Urinary bladder (tissue), 4 donors: ENCODE data around the gene IQGAP3. TPM values are rescaled to one million over a fixed set of nuclear protein-coding genes. Genes with fewer than 3 reads are reported as not detected.

Experiments
- DNase-seq: peaks from one replicate; pipeline ENCODE4 v3.0.0-alpha.2; 2015; ENCODE audit errors: extremely low spot score
- H3K27ac ChIP-seq: one replicate; pipeline ENCODE4 v1.5.1; 2013; ENCODE audit warnings: low read depth, mild to moderate bottlenecking, moderate library complexity
- H3K36me3 ChIP-seq: one replicate; pipeline ENCODE4 v1.6.1; 2013; ENCODE audit warnings: mild to moderate bottlenecking, moderate library complexity; ENCODE audit not compliant: insufficient read depth
- H3K4me1 ChIP-seq: one replicate; pipeline ENCODE4 v1.6.1; 2013; ENCODE audit warnings: mild to moderate bottlenecking, moderate library complexity; ENCODE audit not compliant: insufficient read depth
- H3K4me3 ChIP-seq: one replicate; pipeline ENCODE4 v1.5.1; 2013; ENCODE audit warnings: low read depth, low read length
- WGBS: extraction: QIAGEN DNeasy Blood & Tissue Kit; methylation state at CpG from one replicate; pipeline ENCODE4 v1.1.7; 2013; 5-methylcytosine and 5-hydroxymethylcytosine counted together
- polyA plus RNA-seq: library from polyadenylated mRNA; stranded (reverse); fragments of 200-250 nt; gene quantifications from one replicate; pipeline ENCODE4 v1.2.3, GENCODE V29; 2013
- small RNA-seq: library from RNA; depleted of rRNA; stranded (forward); fragments of <200 nt; gene quantifications from one replicate; pipeline ENCODE3, GENCODE V24; 2014
- total RNA-seq: library from RNA; depleted of rRNA; stranded (reverse); fragments of >200 nt; gene quantifications from one replicate; pipeline ENCODE4 v1.2.3, GENCODE V29; 2014
- donor health status: healthy with polysubstance abuse.
- donor health status: healthy.

Gene IQGAP3
- total and polyA plus RNA-seq, 2 donors = 0.32 to 11.8 TPM

DNA sequence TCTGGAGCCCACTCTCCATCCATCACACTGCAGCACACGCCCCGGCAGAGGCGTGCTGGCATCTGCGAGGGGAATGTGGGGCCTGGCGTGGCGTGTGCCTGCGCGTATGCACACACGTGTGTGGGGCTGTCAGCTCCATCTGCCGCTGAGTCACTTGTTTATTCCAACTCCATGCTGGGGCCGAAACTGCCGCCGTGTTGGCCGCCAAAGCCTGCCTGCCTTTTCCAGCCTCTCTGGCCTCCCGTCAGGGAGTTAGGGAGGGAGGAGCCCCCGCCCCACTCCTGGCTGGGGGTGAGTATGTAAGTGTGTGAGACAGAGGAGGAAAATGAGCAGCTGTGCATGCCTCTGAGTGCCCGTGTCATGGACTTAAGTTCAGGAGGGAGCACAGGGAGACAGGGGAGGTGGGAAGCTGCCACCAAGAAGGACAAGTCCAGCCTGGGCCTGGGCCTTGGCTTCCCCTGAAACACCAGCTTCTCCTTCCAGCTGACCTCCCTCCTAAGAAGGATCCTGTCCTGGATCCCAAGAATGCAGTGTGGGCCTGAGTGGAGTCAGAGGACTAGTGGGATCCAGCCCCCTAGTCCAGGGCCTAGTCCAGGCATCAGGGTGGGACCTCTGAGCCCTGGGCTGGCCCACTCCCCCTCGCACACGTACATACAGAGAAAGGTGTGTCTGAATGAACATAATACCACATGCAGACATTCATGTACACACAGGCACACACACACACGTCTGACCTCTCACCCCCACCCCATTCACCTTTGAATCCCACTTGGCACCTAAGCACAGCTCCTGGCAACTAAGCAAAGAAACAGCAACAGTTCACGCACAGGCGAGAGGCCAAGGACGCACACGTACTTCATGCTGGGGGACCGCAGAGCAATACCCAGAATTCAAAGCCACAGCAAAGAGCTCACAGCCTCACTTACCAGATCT is 96.5 kb downstream of the IQGAP3 start:
- no peaks in the 10 kb centered on the region for H3K36me3 ChIP-seq
- H3K4me3 ChIP-seq = no peak overlapping the region
- no peak for DNase-seq
- H3K4me1 ChIP-seq = no peaks in the 10 kb centered on the region
- WGBS = 40% methylated on average over 25 of the region's 25 CpGs
- peak overlapping the region; percentile 77 for H3K27ac ChIP-seq

Small RNAs within 50 kb of the gene (small RNA-seq; reads per million reads assigned to genes)
- not detected for gene RF00019

Other genes with a start within 250 kb of the IQGAP3 start
- gene CCT3, start 234.3 kb downstream of the IQGAP3 start, total RNA-seq = 169 TPM
- 178 TPM for gene CCT3, start 234.3 kb downstream of the IQGAP3 start, polyA plus RNA-seq
- not detected for gene TSACC, start 234.0 kb downstream of the IQGAP3 start, total RNA-seq
- 0.28 TPM for gene TSACC, start 234.0 kb downstream of the IQGAP3 start, polyA plus RNA-seq
- gene RHBG, start 203.4 kb downstream of the IQGAP3 start, total RNA-seq = not detected
- 0.86 TPM for gene RHBG, start 203.4 kb downstream of the IQGAP3 start, polyA plus RNA-seq
- gene MEF2D, start 71.8 kb downstream of the IQGAP3 start, total RNA-seq = 10.0 TPM
- gene MEF2D, start 71.8 kb downstream of the IQGAP3 start, polyA plus RNA-seq = 55.5 TPM
- not detected for gene TTC24, start 7.2 kb upstream of the IQGAP3 start, total RNA-seq
- 0.09 TPM for gene TTC24, start 7.2 kb upstream of the IQGAP3 start, polyA plus RNA-seq
- 27.3 TPM for gene NAXE, start 19.2 kb upstream of the IQGAP3 start, total RNA-seq
- gene NAXE, start 19.2 kb upstream of the IQGAP3 start, polyA plus RNA-seq = 84.1 TPM
- gene GPATCH4, start 28.9 kb upstream of the IQGAP3 start, total RNA-seq = 6.1 TPM
- 24.5 TPM for gene GPATCH4, start 28.9 kb upstream of the IQGAP3 start, polyA plus RNA-seq
- gene HAPLN2, start 46.9 kb upstream of the IQGAP3 start, total RNA-seq = not detected
- 4.0 TPM for gene HAPLN2, start 46.9 kb upstream of the IQGAP3 start, polyA plus RNA-seq
- gene BCAN, start 69.6 kb upstream of the IQGAP3 start, total RNA-seq = 0.48 TPM
- gene BCAN, start 69.6 kb upstream of the IQGAP3 start, polyA plus RNA-seq = 0.19 TPM
- 35.7 TPM for gene NES, start 104.8 kb upstream of the IQGAP3 start, total RNA-seq
- 38.2 TPM for gene NES, start 104.8 kb upstream of the IQGAP3 start, polyA plus RNA-seq
- gene CRABP2, start 133.0 kb upstream of the IQGAP3 start, total RNA-seq = 37.9 TPM
- gene CRABP2, start 133.0 kb upstream of the IQGAP3 start, polyA plus RNA-seq = 25.3 TPM
- gene METTL25B, start 155.9 kb upstream of the IQGAP3 start, total RNA-seq = 11.4 TPM
- 32.6 TPM for gene METTL25B, start 155.9 kb upstream of the IQGAP3 start, polyA plus RNA-seq
- 12.5 TPM for gene ISG20L2, start 156.2 kb upstream of the IQGAP3 start, total RNA-seq
- gene ISG20L2, start 156.2 kb upstream of the IQGAP3 start, polyA plus RNA-seq = 22.8 TPM
- 25.8 TPM for gene MRPL24, start 168.5 kb upstream of the IQGAP3 start, total RNA-seq
- gene MRPL24, start 168.5 kb upstream of the IQGAP3 start, polyA plus RNA-seq = 115 TPM
- 74.8 TPM for gene HDGF, start 179.1 kb upstream of the IQGAP3 start, total RNA-seq
- 113 TPM for gene HDGF, start 179.1 kb upstream of the IQGAP3 start, polyA plus RNA-seq
- gene PRCC, start 195.0 kb upstream of the IQGAP3 start, total RNA-seq = 17.7 TPM
- gene PRCC, start 195.0 kb upstream of the IQGAP3 start, polyA plus RNA-seq = 49.5 TPM
- gene SH2D2A, start 244.3 kb upstream of the IQGAP3 start, total RNA-seq = not detected
- gene SH2D2A, start 244.3 kb upstream of the IQGAP3 start, polyA plus RNA-seq = 0.70 TPM